Measurements from ENCODE around the gene MOB3B. TPM values are rescaled to one million over a fixed set of nuclear protein-coding genes. Genes with fewer than 3 reads are reported as not detected.

Gene MOB3B
- total RNA-seq, 1 experiment from 2014 or later: 0.19 TPM

DNA sequence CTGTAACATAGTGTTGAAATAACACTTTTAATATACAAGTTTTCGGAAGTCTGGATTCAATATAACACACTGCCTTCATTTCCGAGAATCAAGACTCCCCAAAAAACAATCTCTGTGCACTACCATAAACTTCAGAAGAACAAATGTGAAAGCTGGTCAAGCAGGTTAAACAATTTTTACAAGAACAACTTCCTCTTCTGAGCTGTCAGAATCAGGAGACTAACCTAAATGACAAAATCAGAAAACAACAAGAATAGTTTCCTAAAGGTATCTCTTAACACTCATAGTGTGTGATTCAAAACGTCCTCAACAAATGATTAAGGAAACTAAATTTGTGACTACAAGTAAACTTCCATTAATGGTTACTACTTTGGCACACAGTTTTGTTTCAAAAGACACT, 32.1 kb upstream of the MOB3B start:
- no peaks in the 10 kb centered on the region for H3K4me1 ChIP-seq (ENCODE audit: insufficient read depth, low read length, poor library complexity, severe bottlenecking)
- BruUV-seq (replicated peaks): no TSS peak
- TF ChIP-seq, protein P1, sequence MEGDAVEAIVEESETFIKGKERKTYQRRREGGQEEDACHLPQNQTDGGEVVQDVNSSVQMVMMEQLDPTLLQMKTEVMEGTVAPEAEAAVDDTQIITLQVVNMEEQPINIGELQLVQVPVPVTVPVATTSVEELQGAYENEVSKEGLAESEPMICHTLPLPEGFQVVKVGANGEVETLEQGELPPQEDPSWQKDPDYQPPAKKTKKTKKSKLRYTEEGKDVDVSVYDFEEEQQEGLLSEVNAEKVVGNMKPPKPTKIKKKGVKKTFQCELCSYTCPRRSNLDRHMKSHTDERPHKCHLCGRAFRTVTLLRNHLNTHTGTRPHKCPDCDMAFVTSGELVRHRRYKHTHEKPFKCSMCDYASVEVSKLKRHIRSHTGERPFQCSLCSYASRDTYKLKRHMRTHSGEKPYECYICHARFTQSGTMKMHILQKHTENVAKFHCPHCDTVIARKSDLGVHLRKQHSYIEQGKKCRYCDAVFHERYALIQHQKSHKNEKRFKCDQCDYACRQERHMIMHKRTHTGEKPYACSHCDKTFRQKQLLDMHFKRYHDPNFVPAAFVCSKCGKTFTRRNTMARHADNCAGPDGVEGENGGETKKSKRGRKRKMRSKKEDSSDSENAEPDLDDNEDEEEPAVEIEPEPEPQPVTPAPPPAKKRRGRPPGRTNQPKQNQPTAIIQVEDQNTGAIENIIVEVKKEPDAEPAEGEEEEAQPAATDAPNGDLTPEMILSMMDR (conservative IDR thresholded peaks at IDR 0.05; ENCODE audit: low read depth, low read length): no peak
- TF ChIP-seq EZH2 (IDR thresholded peaks at IDR 0.05; ENCODE audit: borderline replicate concordance, low read depth, low read length, poor library complexity, severe bottlenecking): no peak
- no peak overlapping the region for H3K27ac ChIP-seq (ENCODE audit: low read depth, low read length, poor library complexity, severe bottlenecking)
- H3K9me3 ChIP-seq (ENCODE audit: low read depth, low read length, poor library complexity, severe bottlenecking): no peaks in the 10 kb centered on the region
- POLR2A ChIA-PET (ENCODE audit: low non-redundant PET): no interaction called here
- DNase-seq (ENCODE audit: low spot score): no peak
- intact Hi-C loops (cut with micrococcal nuclease; ENCODE audit: unreplicated experiment): no loop called here
- H3K27me3 ChIP-seq (replicated peaks; ENCODE audit: insufficient read depth, low read depth, low read length, poor library complexity): no peaks in the 10 kb centered on the region
- CTCF ChIA-PET: no interaction called here
- H3K4me3 ChIP-seq (ENCODE audit: low read depth, low read length, poor library complexity, severe bottlenecking): no peak overlapping the region
- no peaks in the 10 kb centered on the region for H3K36me3 ChIP-seq (ENCODE audit: insufficient read depth, low read length, poor library complexity, severe bottlenecking)

GRCh38 chr9:27560457-27560856, 30.8 kb upstream of the MOB3B start:
- H3K4me3 ChIP-seq (ENCODE audit: low read depth, low read length, poor library complexity, severe bottlenecking): no peak overlapping the region
- intact Hi-C loops (cut with micrococcal nuclease; ENCODE audit: unreplicated experiment): no loop called here
- no peaks in the 10 kb centered on the region for H3K4me1 ChIP-seq (ENCODE audit: insufficient read depth, low read length, poor library complexity, severe bottlenecking)
- DNase-seq (ENCODE audit: low spot score): no peak
- no peaks in the 10 kb centered on the region for H3K27me3 ChIP-seq (replicated peaks; ENCODE audit: insufficient read depth, low read depth, low read length, poor library complexity)
- no peak overlapping the region for H3K27ac ChIP-seq (ENCODE audit: low read depth, low read length, poor library complexity, severe bottlenecking)
- H3K9me3 ChIP-seq (ENCODE audit: low read depth, low read length, poor library complexity, severe bottlenecking): no peaks in the 10 kb centered on the region
- BruUV-seq (replicated peaks): no TSS peak
- H3K36me3 ChIP-seq (ENCODE audit: insufficient read depth, low read length, poor library complexity, severe bottlenecking): no peaks in the 10 kb centered on the region
- TF ChIP-seq EZH2 (IDR thresholded peaks at IDR 0.05; ENCODE audit: borderline replicate concordance, low read depth, low read length, poor library complexity, severe bottlenecking): no peak
- ChIA-PET POLR2A (ENCODE audit: low non-redundant PET) (interaction anchor here (0.7 kb wide), 1 partner anchor 13 kb away, joined by 4 read pairs; no protein-coding TSS in a partner anchor), CTCF (no interaction called here)

- DNase-seq (ENCODE audit: low spot score): no peak
- no TSS peak for BruUV-seq (replicated peaks)
- no peaks in the 10 kb centered on the region for H3K36me3 ChIP-seq (ENCODE audit: insufficient read depth, low read length, poor library complexity, severe bottlenecking)
- TF ChIP-seq, protein P1 (conservative IDR thresholded peaks at IDR 0.05; ENCODE audit: low read depth, low read length): no peak
- no peak for TF ChIP-seq EZH2 (IDR thresholded peaks at IDR 0.05; ENCODE audit: borderline replicate concordance, low read depth, low read length, poor library complexity, severe bottlenecking)
- H3K27ac ChIP-seq (ENCODE audit: low read depth, low read length, poor library complexity, severe bottlenecking): no peak overlapping the region
- no peaks in the 10 kb centered on the region for H3K4me1 ChIP-seq (ENCODE audit: insufficient read depth, low read length, poor library complexity, severe bottlenecking)
- no peaks in the 10 kb centered on the region for H3K9me3 ChIP-seq (ENCODE audit: low read depth, low read length, poor library complexity, severe bottlenecking)
- H3K4me3 ChIP-seq (ENCODE audit: low read depth, low read length, poor library complexity, severe bottlenecking): no peak overlapping the region
- intact Hi-C loops (cut with micrococcal nuclease; ENCODE audit: unreplicated experiment): no loop called here
- no peaks in the 10 kb centered on the region for H3K27me3 ChIP-seq (replicated peaks; ENCODE audit: insufficient read depth, low read depth, low read length, poor library complexity)
- POLR2A ChIA-PET (ENCODE audit: low non-redundant PET): no interaction called here
- CTCF ChIA-PET: no interaction called here
These were observed 28.7 kb upstream of the MOB3B start for GRCh38 chr9:27558307-27558706.

DNA sequence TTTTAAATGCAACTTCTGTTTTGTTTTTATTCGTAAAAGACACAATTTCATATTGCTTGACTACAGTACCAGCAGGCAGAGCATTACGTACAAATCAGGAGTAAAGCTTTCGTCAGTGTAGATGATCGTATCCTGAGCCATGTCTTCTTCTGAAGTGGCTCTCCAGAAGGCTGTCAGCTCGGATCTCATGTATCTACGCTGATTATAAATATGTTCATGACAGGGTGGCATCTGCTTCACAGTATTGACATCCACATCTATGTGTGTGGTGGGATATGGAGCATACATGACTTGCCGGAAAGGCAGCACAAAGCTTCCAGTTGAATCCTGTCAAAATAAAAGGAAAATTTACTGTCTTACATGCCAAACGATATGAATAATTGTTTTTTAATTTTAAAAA, 26.9 kb upstream of the MOB3B start:
- Histone ChIP-seq H3K4me3 (ENCODE audit: low read depth, low read length, poor library complexity, severe bottlenecking) (no peak overlapping the region), H3K27ac (ENCODE audit: low read depth, low read length, poor library complexity, severe bottlenecking) (no peak overlapping the region), H3K27me3 (replicated peaks; ENCODE audit: insufficient read depth, low read depth, low read length, poor library complexity) (no peaks in the 10 kb centered on the region), H3K9me3 (ENCODE audit: low read depth, low read length, poor library complexity, severe bottlenecking) (no peaks in the 10 kb centered on the region), H3K36me3 (ENCODE audit: insufficient read depth, low read length, poor library complexity, severe bottlenecking) (no peaks in the 10 kb centered on the region), H3K4me1 (ENCODE audit: insufficient read depth, low read length, poor library complexity, severe bottlenecking) (no peaks in the 10 kb centered on the region)
- POLR2A ChIA-PET (ENCODE audit: low non-redundant PET): no interaction called here
- TF ChIP-seq EZH2 (IDR thresholded peaks at IDR 0.05; ENCODE audit: borderline replicate concordance, low read depth, low read length, poor library complexity, severe bottlenecking): no peak
- TF ChIP-seq, protein P1 (conservative IDR thresholded peaks at IDR 0.05; ENCODE audit: low read depth, low read length): no peak
- intact Hi-C loops (cut with micrococcal nuclease; ENCODE audit: unreplicated experiment): no loop called here
- BruUV-seq (replicated peaks): no TSS peak
- CTCF ChIA-PET: no interaction called here
- no peak for DNase-seq (ENCODE audit: low spot score)
